Trophoblast cell (in vitro differentiated cells and primary cell): ENCODE results near the gene RFTN1.

Experiments
- DNase-seq, 2 donors: peaks; one replicate each; pipeline ENCODE4 v3.0.0-alpha.2; 2016
- H2AFZ ChIP-seq: 2 replicates; pipeline ENCODE4 v1.6.1; 2013; ENCODE audit warnings: low read length, moderate library complexity, mild to moderate bottlenecking; ENCODE audit not compliant: insufficient read depth, poor library complexity
- H2AK5ac ChIP-seq: 2 replicates; pipeline ENCODE4 v1.6.1; 2013; ENCODE audit warnings: mild to moderate bottlenecking, low read length
- H2BK120ac ChIP-seq: 2 replicates; pipeline ENCODE4 v1.6.1; 2013; ENCODE audit warnings: low read length, mild to moderate bottlenecking, moderate library complexity; ENCODE audit not compliant: insufficient read depth, poor library complexity
- H2BK12ac ChIP-seq: 2 replicates; pipeline ENCODE4 v1.6.1; 2013; ENCODE audit warnings: mild to moderate bottlenecking, low read length, moderate library complexity
- H2BK5ac ChIP-seq: 2 replicates; pipeline ENCODE4 v1.6.1; 2013; ENCODE audit warnings: low read length, low read depth, moderate library complexity, mild to moderate bottlenecking; ENCODE audit not compliant: poor library complexity
- H3K14ac ChIP-seq: 2 replicates; pipeline ENCODE4 v1.6.1; 2013; ENCODE audit warnings: mild to moderate bottlenecking, low read length
- H3K18ac ChIP-seq: 2 replicates; pipeline ENCODE4 v1.6.1; 2013; ENCODE audit warnings: mild to moderate bottlenecking, low read length
- H3K23ac ChIP-seq: 2 replicates; pipeline ENCODE4 v1.6.1; 2013; ENCODE audit warnings: low read length
- H3K27ac ChIP-seq: 2 replicates; pipeline ENCODE4 v1.5.1; 2013; ENCODE audit warnings: low read depth, mild to moderate bottlenecking, inconsistent platforms, low read length, moderate library complexity
- H3K27me3 ChIP-seq: 2 replicates; pipeline ENCODE4 v1.6.1; 2013; ENCODE audit warnings: inconsistent platforms, mild to moderate bottlenecking, low read length, moderate library complexity; ENCODE audit not compliant: insufficient read depth
- H3K36me3 ChIP-seq, 2 experiments: 1 replicate in 1 of 2; 2 replicates in 1 of 2; pipeline ENCODE4 v1.6.1; 2013; ENCODE audit warnings: low read length in 2 of 2, mild to moderate bottlenecking in 2 of 2, moderate library complexity in 1 of 2; ENCODE audit not compliant: insufficient read depth in 2 of 2, control insufficient read depth in 1 of 2
- H3K4ac ChIP-seq: 2 replicates; pipeline ENCODE4 v1.6.1; 2013; ENCODE audit warnings: low read depth, mild to moderate bottlenecking, low read length, moderate library complexity
- H3K4me1 ChIP-seq, 2 experiments: 1 replicate in 1 of 2; 2 replicates in 1 of 2; pipeline ENCODE4 v1.6.1; 2013; ENCODE audit warnings: low read length in 2 of 2, mild to moderate bottlenecking in 2 of 2, moderate library complexity in 1 of 2; ENCODE audit not compliant: insufficient read depth in 2 of 2, control insufficient read depth in 1 of 2
- H3K4me2 ChIP-seq: 2 replicates; pipeline ENCODE4 v1.6.1; 2013; ENCODE audit warnings: inconsistent platforms, mild to moderate bottlenecking, low read length, moderate library complexity
- H3K4me3 ChIP-seq: 2 replicates; pipeline ENCODE4 v1.5.1; 2013; ENCODE audit warnings: mild to moderate bottlenecking, low read depth, low read length, inconsistent platforms
- H3K79me1 ChIP-seq: one replicate; pipeline ENCODE4 v1.6.1; 2013; ENCODE audit warnings: low read length
- H3K79me2 ChIP-seq: 2 replicates; pipeline ENCODE4 v1.6.1; 2013; ENCODE audit warnings: low read length, mild to moderate bottlenecking; ENCODE audit not compliant: control insufficient read depth, insufficient read depth, poor library complexity
- H3K9ac ChIP-seq: 2 replicates; pipeline ENCODE4 v1.6.1; 2013; ENCODE audit warnings: mild to moderate bottlenecking, low read length
- H3K9me3 ChIP-seq: 2 replicates; pipeline ENCODE4 v1.6.1; 2013; ENCODE audit warnings: low read depth, mild to moderate bottlenecking, control low read depth, inconsistent platforms, low read length; ENCODE audit not compliant: insufficient read depth
- H4K12ac ChIP-seq: 2 replicates; pipeline ENCODE4 v1.6.1; 2013; ENCODE audit warnings: low read depth, mild to moderate bottlenecking, low read length, moderate library complexity
- H4K8ac ChIP-seq: 2 replicates; pipeline ENCODE4 v1.6.1; 2013; ENCODE audit warnings: low read depth, mild to moderate bottlenecking, low read length, moderate library complexity
- H4K91ac ChIP-seq: one replicate; pipeline ENCODE4 v1.6.1; 2013; ENCODE audit warnings: low read depth, mild to moderate bottlenecking, low read length, moderate library complexity
- WGBS: extraction: QIAGEN DNeasy Blood & Tissue Kit; methylation state at CpG from one replicate; pipeline ENCODE4 v1.1.7; 2013; ENCODE audit warnings: missing lambda C conversion rate; ENCODE audit not compliant: insufficient read length, insufficient coverage; ENCODE audit errors: extremely low coverage; 5-methylcytosine and 5-hydroxymethylcytosine counted together

RFTN1 gene

DNA sequence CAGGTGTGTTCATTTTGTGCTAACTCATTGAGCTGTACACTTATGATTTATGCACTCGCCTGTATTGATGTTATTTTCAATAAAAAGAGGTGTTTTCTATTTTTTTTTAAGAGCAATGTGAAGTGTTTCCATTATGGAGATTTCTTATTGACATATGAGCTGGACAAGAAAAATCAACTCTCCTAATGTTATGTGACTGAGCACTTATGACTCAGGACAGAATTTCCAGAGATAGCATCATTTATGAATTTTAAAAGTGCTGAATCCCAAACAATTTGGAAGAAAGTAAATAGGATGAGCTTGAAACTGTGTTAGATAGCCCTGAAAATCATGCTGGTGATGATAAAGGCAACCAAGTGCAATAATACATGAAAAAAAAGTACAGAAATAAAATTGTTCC is 118.9 kb downstream of the RFTN1 start:
- no peaks in the 10 kb centered on the region for H3K4me1 ChIP-seq
- no peak overlapping the region for H3K4me2 ChIP-seq
- no peak overlapping the region for H4K91ac ChIP-seq
- H3K27ac ChIP-seq: no peak overlapping the region
- H3K27me3 ChIP-seq: no peaks in the 10 kb centered on the region
- WGBS: no CpG with 5 or more reads among the region's 1 CpG
- H3K9me3 ChIP-seq: peaks cover 2% of the 10 kb centered on the region
- H3K4me3 ChIP-seq: no peak overlapping the region
- DNase-seq: no peak
- no peak overlapping the region for H4K8ac ChIP-seq
- H3K14ac ChIP-seq: no peak overlapping the region
- H2BK120ac ChIP-seq: no peak overlapping the region
- no peak overlapping the region for H2AK5ac ChIP-seq
- H4K12ac ChIP-seq: no peak overlapping the region
- no peak overlapping the region for H2BK12ac ChIP-seq
- H2BK5ac ChIP-seq: no peak overlapping the region
- H3K18ac ChIP-seq: no peak overlapping the region
- no peak overlapping the region for H3K23ac ChIP-seq
- no peak overlapping the region for H3K9ac ChIP-seq
- no peak overlapping the region for H3K4ac ChIP-seq
- no peaks in the 10 kb centered on the region for H3K79me1 ChIP-seq
- no peaks in the 10 kb centered on the region for H3K36me3 ChIP-seq
- no peaks in the 10 kb centered on the region for H3K79me2 ChIP-seq
- H2AFZ ChIP-seq: no peak overlapping the region

GRCh38 chr3:16392717-16393116 is 120.8 kb downstream of the RFTN1 start:
- no peak overlapping the region for H3K18ac ChIP-seq
- no peak overlapping the region for H3K27ac ChIP-seq
- no peaks in the 10 kb centered on the region for H3K79me2 ChIP-seq
- no peaks in the 10 kb centered on the region for H3K27me3 ChIP-seq
- no CpG with 5 or more reads among the region's 1 CpG for WGBS
- H4K8ac ChIP-seq: no peak overlapping the region
- H2AK5ac ChIP-seq: no peak overlapping the region
- no peaks in the 10 kb centered on the region for H3K9me3 ChIP-seq
- H3K23ac ChIP-seq: no peak overlapping the region
- H3K36me3 ChIP-seq: no peaks in the 10 kb centered on the region
- no peak overlapping the region for H2AFZ ChIP-seq
- H2BK120ac ChIP-seq: no peak overlapping the region
- H3K4me3 ChIP-seq: no peak overlapping the region
- H4K91ac ChIP-seq: no peak overlapping the region
- H2BK5ac ChIP-seq: no peak overlapping the region
- H3K4me2 ChIP-seq: no peak overlapping the region
- H3K79me1 ChIP-seq: no peaks in the 10 kb centered on the region
- no peaks in the 10 kb centered on the region for H3K4me1 ChIP-seq
- no peak overlapping the region for H3K4ac ChIP-seq
- no peak overlapping the region for H3K14ac ChIP-seq
- H2BK12ac ChIP-seq: no peak overlapping the region
- no peak overlapping the region for H4K12ac ChIP-seq
- DNase-seq: no peak
- H3K9ac ChIP-seq: no peak overlapping the region

GRCh38 chr3:16392065-16392464 is 121.4 kb downstream of the RFTN1 start:
- no CpG with 5 or more reads among the region's 1 CpG for WGBS

DNA sequence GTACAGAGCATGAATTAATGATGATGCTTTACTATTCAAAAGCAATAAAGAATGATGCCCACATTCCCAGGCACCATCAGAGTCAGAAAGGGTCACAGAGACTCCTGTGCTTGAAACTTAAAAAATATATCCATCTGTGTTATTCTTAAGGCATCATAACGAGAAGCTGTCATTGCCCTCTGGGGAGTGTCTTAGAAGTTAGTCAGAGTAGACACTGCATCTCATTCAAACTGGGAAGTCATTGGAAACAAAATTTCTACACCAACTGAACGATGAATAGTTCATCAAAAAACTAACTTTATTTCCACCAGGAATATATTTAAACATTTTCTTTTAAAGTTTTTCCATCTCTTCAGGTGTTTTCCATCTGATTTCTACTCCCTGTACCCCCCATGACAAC is 122.9 kb downstream of the RFTN1 start:
- H4K8ac ChIP-seq: no peak overlapping the region
- no peak overlapping the region for H4K91ac ChIP-seq
- no peak overlapping the region for H2AK5ac ChIP-seq
- H4K12ac ChIP-seq: no peak overlapping the region
- no peak overlapping the region for H2AFZ ChIP-seq
- no peaks in the 10 kb centered on the region for H3K9me3 ChIP-seq
- no peak overlapping the region for H2BK5ac ChIP-seq
- H3K36me3 ChIP-seq: no peaks in the 10 kb centered on the region
- H3K4me3 ChIP-seq: no peak overlapping the region
- no peaks in the 10 kb centered on the region for H3K4me1 ChIP-seq
- H3K27me3 ChIP-seq: no peaks in the 10 kb centered on the region
- H3K4me2 ChIP-seq: no peak overlapping the region
- H3K4ac ChIP-seq: no peak overlapping the region
- no peak overlapping the region for H2BK120ac ChIP-seq
- no peak overlapping the region for H3K18ac ChIP-seq
- H3K9ac ChIP-seq: no peak overlapping the region
- no peaks in the 10 kb centered on the region for H3K79me1 ChIP-seq
- no CpG with 5 or more reads among the region's 2 CpGs for WGBS
- no peak overlapping the region for H3K27ac ChIP-seq
- DNase-seq: no peak
- no peak overlapping the region for H2BK12ac ChIP-seq
- H3K23ac ChIP-seq: no peak overlapping the region
- H3K79me2 ChIP-seq: no peaks in the 10 kb centered on the region
- H3K14ac ChIP-seq: no peak overlapping the region

More at GRCh38 chr3:16392065-16392464, 121.4 kb downstream of the RFTN1 start:
- no peak for DNase-seq
- H3K9ac ChIP-seq: no peak overlapping the region
- no peak overlapping the region for H3K4me2 ChIP-seq
- H4K91ac ChIP-seq: no peak overlapping the region
- no peaks in the 10 kb centered on the region for H3K9me3 ChIP-seq
- H4K8ac ChIP-seq: no peak overlapping the region
- no peak overlapping the region for H3K4me3 ChIP-seq
- no peak overlapping the region for H2BK12ac ChIP-seq
- no peaks in the 10 kb centered on the region for H3K79me2 ChIP-seq
- no peak overlapping the region for H3K18ac ChIP-seq
- H3K27me3 ChIP-seq: no peaks in the 10 kb centered on the region
- no peak overlapping the region for H3K27ac ChIP-seq
- H2AK5ac ChIP-seq: no peak overlapping the region
- no peak overlapping the region for H3K4ac ChIP-seq
- H3K4me1 ChIP-seq: no peaks in the 10 kb centered on the region
- H3K23ac ChIP-seq: no peak overlapping the region
- H3K36me3 ChIP-seq: no peaks in the 10 kb centered on the region
- H4K12ac ChIP-seq: no peak overlapping the region
- H2BK5ac ChIP-seq: no peak overlapping the region
- H2BK120ac ChIP-seq: no peak overlapping the region
- H2AFZ ChIP-seq: no peak overlapping the region
- H3K79me1 ChIP-seq: no peaks in the 10 kb centered on the region
- H3K14ac ChIP-seq: no peak overlapping the region
